ENCODE results near the gene FANCI. TPM values are rescaled to one million over a fixed set of nuclear protein-coding genes. Genes with fewer than 3 reads are reported as not detected.

FANCI gene
- total and polyA plus RNA-seq, 2 of the 13 experiments (the other 11 are each of a cell fraction or from before 2014, with no cell fraction given): 15.7 to 68.8 TPM

DNA sequence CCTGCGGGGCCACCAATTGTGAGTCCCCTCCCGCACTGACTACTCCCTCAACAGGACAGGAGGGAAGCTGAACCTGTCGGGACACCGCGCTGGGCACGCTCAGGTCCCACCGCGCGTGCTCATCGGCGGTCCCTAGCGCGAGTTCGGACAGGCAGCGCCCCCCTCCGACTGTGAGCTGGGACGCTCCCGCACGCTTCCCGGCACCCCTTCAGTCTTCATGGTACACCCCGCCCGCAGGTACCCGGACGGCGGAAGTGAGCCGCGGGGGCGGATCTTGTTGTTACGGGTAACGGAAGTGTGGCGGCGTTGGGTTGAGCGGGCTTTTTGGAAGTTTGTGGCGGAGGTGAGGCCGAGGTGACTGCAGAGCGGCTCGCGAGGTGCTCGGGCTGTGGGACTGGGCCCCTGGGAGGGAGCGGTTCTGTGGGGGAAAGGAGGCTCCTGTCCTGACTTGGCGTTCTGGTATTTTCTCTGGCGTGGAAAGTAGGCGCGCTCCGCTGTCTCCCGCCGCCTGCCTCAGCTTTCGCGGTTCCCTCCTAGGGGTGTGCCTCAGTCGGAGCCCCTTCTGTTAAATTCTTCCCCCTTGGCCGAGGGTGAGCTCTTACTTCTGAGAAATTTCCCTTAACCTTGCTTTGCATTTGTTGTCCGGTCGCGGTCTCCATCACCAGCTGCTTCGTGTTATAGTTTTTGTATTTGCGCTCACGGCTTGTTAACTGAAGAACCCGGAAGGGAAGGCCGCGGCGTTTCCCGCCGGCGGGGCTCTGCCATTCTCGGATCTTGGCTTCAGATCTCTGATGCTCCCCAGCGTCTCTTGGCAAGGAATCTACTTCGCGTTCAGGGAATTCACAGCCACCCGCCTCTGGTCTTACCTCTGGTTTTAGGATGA, at the start of gene FANCI (continued):
- TF ChIP-seq KMT2A (CRISPR knock-in tag; IDR thresholded peaks at IDR 0.05) (peak; percentile 87; the same call in 1 of the 2 replicates), RELA (CRISPR knock-in tag; IDR thresholded peaks at IDR 0.05) (peak; percentile 71; the same call in 1 of the 2 replicates), MAZ (IDR thresholded peaks at IDR 0.05; ENCODE audit: borderline replicate concordance, low read depth, low read length) (no peak), MAZ (CRISPR knock-in tag; IDR thresholded peaks at IDR 0.05; ENCODE audit: low read depth) (peak; percentile 87), ZNF329 (CRISPR knock-in tag; IDR thresholded peaks at IDR 0.05; ENCODE audit: low read depth) (no peak), MIER3 (CRISPR knock-in tag; IDR thresholded peaks at IDR 0.05; ENCODE audit: borderline replicate concordance) (no peak; the same call in 1 of the 2 replicates), ZNF3 (CRISPR knock-in tag; IDR thresholded peaks at IDR 0.05) (no peak), KDM3A (CRISPR knock-in tag; IDR thresholded peaks at IDR 0.05; ENCODE audit: low read depth) (no peak; the same call in none of the 2 replicates), AHR (CRISPR knock-in tag; IDR thresholded peaks at IDR 0.05) (peak; percentile 26; the same call in 1 of the 2 replicates), SMAD1 (CRISPR knock-in tag; IDR thresholded peaks at IDR 0.05; ENCODE audit: borderline replicate concordance, low read depth) (peak; percentile 61; the same call in 1 of the 2 replicates), ZNF205 (CRISPR knock-in tag; IDR thresholded peaks at IDR 0.05) (no peak), SRF (IDR thresholded peaks at IDR 0.05; ENCODE audit: low read depth, low read length) (no peak), ZNF180 (CRISPR knock-in tag; IDR thresholded peaks at IDR 0.05; ENCODE audit: borderline replicate concordance, low read depth) (no peak), MATR3 (CRISPR knock-in tag; IDR thresholded peaks at IDR 0.05) (no peak), POLR2A (IDR thresholded peaks at IDR 0.05; ENCODE audit: insufficient read depth in 1 of 2, low read depth in 2 of 2, low read length in 2 of 2) (peak; percentile 60 to 81; a peak in 3 of 4 replicates), ZNF263 (CRISPR knock-in tag; IDR thresholded peaks at IDR 0.05) (no peak), ZNF326 (CRISPR knock-in tag; IDR thresholded peaks at IDR 0.05; ENCODE audit: borderline replicate concordance) (no peak), FOXM1 (CRISPR knock-in tag; IDR thresholded peaks at IDR 0.05) (no peak), ZNF672 (CRISPR knock-in tag; IDR thresholded peaks at IDR 0.05) (no peak; the same call in 1 of the 2 replicates), ZNF460 (CRISPR knock-in tag; IDR thresholded peaks at IDR 0.05; ENCODE audit: borderline replicate concordance) (no peak; the same call in 1 of the 2 replicates), NCOA1 (CRISPR knock-in tag; IDR thresholded peaks at IDR 0.05) (no peak), ZC3H13 (CRISPR knock-in tag; IDR thresholded peaks at IDR 0.05) (no peak), ZNF138 (CRISPR knock-in tag; IDR thresholded peaks at IDR 0.05; ENCODE audit: low read depth) (peak; percentile 85)
- TF ChIP-seq, protein P1, sequence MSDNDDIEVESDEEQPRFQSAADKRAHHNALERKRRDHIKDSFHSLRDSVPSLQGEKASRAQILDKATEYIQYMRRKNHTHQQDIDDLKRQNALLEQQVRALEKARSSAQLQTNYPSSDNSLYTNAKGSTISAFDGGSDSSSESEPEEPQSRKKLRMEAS (IDR thresholded peaks at IDR 0.05): peak; percentile 93
- TF ChIP-seq, protein P2, sequence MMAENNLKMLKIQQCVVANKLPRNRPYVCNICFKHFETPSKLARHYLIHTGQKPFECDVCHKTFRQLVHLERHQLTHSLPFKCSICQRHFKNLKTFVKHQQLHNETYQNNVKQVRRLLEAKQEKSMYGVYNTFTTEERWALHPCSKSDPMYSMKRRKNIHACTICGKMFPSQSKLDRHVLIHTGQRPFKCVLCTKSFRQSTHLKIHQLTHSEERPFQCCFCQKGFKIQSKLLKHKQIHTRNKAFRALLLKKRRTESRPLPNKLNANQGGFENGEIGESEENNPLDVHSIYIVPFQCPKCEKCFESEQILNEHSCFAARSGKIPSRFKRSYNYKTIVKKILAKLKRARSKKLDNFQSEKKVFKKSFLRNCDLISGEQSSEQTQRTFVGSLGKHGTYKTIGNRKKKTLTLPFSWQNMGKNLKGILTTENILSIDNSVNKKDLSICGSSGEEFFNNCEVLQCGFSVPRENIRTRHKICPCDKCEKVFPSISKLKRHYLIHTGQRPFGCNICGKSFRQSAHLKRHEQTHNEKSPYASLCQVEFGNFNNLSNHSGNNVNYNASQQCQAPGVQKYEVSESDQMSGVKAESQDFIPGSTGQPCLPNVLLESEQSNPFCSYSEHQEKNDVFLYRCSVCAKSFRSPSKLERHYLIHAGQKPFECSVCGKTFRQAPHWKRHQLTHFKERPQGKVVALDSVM (CRISPR knock-in tag; IDR thresholded peaks at IDR 0.05): no peak; the same call in 1 of the 2 replicates
- TF ChIP-seq, protein P3, sequence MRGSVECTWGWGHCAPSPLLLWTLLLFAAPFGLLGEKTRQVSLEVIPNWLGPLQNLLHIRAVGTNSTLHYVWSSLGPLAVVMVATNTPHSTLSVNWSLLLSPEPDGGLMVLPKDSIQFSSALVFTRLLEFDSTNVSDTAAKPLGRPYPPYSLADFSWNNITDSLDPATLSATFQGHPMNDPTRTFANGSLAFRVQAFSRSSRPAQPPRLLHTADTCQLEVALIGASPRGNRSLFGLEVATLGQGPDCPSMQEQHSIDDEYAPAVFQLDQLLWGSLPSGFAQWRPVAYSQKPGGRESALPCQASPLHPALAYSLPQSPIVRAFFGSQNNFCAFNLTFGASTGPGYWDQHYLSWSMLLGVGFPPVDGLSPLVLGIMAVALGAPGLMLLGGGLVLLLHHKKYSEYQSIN (CRISPR knock-in tag; IDR thresholded peaks at IDR 0.05; ENCODE audit: borderline replicate concordance): no peak
- TF ChIP-seq, protein P4, sequence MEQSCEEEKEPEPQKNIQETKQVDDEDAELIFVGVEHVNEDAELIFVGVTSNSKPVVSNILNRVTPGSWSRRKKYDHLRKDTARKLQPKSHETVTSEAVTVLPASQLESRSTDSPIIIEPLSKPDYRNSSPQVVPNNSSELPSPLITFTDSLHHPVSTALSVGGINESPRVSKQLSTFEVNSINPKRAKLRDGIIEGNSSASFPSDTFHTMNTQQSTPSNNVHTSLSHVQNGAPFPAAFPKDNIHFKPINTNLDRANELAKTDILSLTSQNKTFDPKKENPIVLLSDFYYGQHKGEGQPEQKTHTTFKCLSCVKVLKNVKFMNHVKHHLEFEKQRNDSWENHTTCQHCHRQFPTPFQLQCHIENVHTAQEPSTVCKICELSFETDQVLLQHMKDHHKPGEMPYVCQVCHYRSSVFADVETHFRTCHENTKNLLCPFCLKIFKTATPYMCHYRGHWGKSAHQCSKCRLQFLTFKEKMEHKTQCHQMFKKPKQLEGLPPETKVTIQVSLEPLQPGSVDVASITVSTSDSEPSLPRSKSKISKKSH (CRISPR knock-in tag; IDR thresholded peaks at IDR 0.05; ENCODE audit: borderline replicate concordance): peak; percentile 59; the same call in 1 of the 2 replicates

Measured in HepG2 (cell line).